HEK293T (cell line): Measurements from ENCODE around the gene SMIM12.

Source experiments
- FOXA1 ChIP-seq: fragments of 450-650 bp; IDR thresholded peaks from 2 replicates; pipeline ENCODE4 v1.6.1; 2016; ENCODE audit warnings: mild to moderate bottlenecking
- FOXK2 ChIP-seq: fragments of 450-650 bp; IDR thresholded peaks from 2 replicates; pipeline ENCODE4 v1.6.1; 2016; ENCODE audit warnings: mild to moderate bottlenecking
- FOXM1 ChIP-seq: fragments of 450-650 bp; IDR thresholded peaks from 2 replicates; pipeline ENCODE4 v1.6.1; 2017; ENCODE audit warnings: mild to moderate bottlenecking, borderline replicate concordance
- SP1 ChIP-seq: fragments of 450-650 bp; IDR thresholded peaks from 2 replicates; pipeline ENCODE4 v1.6.1; 2017
- SUZ12 ChIP-seq: fragments of 450-650 bp; IDR thresholded peaks from 2 replicates; pipeline ENCODE4 v1.6.1; 2016; ENCODE audit warnings: mild to moderate bottlenecking
- ZNF384 ChIP-seq: fragments of 450-650 bp; IDR thresholded peaks from 2 replicates; pipeline ENCODE4 v1.6.1; 2016
- TF ChIP-seq, protein P1 (sequence below): fragments of 450-650 bp; IDR thresholded peaks from 2 replicates; pipeline ENCODE4 v1.6.1; 2016

GRCh38 chr1:34859446-34860200 lies at the start of gene SMIM12:
- TF ChIP-seq ZNF384, result no peak
- TF ChIP-seq SUZ12, result no peak
- no peak for TF ChIP-seq FOXK2
- no peak for TF ChIP-seq FOXM1
- no peak for TF ChIP-seq SP1
- TF ChIP-seq FOXA1, result no peak
- TF ChIP-seq, protein P1, sequence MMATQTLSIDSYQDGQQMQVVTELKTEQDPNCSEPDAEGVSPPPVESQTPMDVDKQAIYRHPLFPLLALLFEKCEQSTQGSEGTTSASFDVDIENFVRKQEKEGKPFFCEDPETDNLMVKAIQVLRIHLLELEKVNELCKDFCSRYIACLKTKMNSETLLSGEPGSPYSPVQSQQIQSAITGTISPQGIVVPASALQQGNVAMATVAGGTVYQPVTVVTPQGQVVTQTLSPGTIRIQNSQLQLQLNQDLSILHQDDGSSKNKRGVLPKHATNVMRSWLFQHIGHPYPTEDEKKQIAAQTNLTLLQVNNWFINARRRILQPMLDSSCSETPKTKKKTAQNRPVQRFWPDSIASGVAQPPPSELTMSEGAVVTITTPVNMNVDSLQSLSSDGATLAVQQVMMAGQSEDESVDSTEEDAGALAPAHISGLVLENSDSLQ, result no peak
